Neural cell (in vitro differentiated cells): Measurements from ENCODE around the gene PCSK4. TPM values are rescaled to one million over a fixed set of nuclear protein-coding genes. Genes with fewer than 3 reads are reported as not detected.
"Not testable (repeated sequence)": the region's sequence is repeated elsewhere in the genome, so short reads cannot be mapped to it uniquely, and the experiment has no call there.

ENCODE experiments used
- H2AFZ ChIP-seq: fragments of 200-600, 300-800 bp; sonication (generic), shearing (Covaris generic); 2 replicates; pipeline ENCODE4 v1.6.0; 2014; ENCODE audit warnings: low read depth, mild to moderate bottlenecking, antibody characterized with exemption, low read length, moderate library complexity
- H3F3A ChIP-seq: fragments of 200-600 bp; shearing (Covaris generic); 2 replicates; pipeline ENCODE4 v1.6.1; 2016; ENCODE audit warnings: mild to moderate bottlenecking, moderate library complexity, mixed read lengths, antibody characterized with exemption, low read length; ENCODE audit not compliant: insufficient read depth, poor library complexity, severe bottlenecking
- H3K27ac ChIP-seq: fragments of 200-600, 300-800 bp; sonication (generic), shearing (Covaris generic); 2 replicates; pipeline ENCODE4 v1.5.1; 2014; ENCODE audit warnings: mild to moderate bottlenecking, low read length, moderate library complexity
- H3K27me3 ChIP-seq: fragments of 300-800, 200-600 bp; sonication (generic), shearing (Covaris generic); 2 replicates; pipeline ENCODE4 v1.6.0; 2014; ENCODE audit warnings: mild to moderate bottlenecking, low read depth, low read length, moderate library complexity; ENCODE audit not compliant: insufficient read depth
- H3K36me3 ChIP-seq: fragments of 300-800, 200-600 bp; sonication (generic), shearing (Covaris generic); 2 replicates; pipeline ENCODE4 v1.5.1; 2014; ENCODE audit warnings: mild to moderate bottlenecking, antibody characterized with exemption, low read length, moderate library complexity; ENCODE audit not compliant: insufficient read depth
- H3K4me2 ChIP-seq: fragments of 300-800, 200-600 bp; sonication (generic), shearing (Covaris generic); 2 replicates; pipeline ENCODE4 v1.6.0; 2014; ENCODE audit warnings: mild to moderate bottlenecking, low read length
- H3K4me3 ChIP-seq: fragments of 300-800, 200-600 bp; sonication (generic), shearing (Covaris generic); 2 replicates; pipeline ENCODE4 v1.5.1; 2014; ENCODE audit warnings: mild to moderate bottlenecking, low read length, moderate library complexity
- H3K79me2 ChIP-seq: fragments of 200-600 bp; shearing (Covaris generic); replicated peaks from 2 replicates; pipeline ENCODE4 v1.6.0; 2014; ENCODE audit warnings: mild to moderate bottlenecking, low read length, moderate library complexity; ENCODE audit not compliant: insufficient read depth
- H3K9ac ChIP-seq: fragments of 300-800, 200-600 bp; sonication (generic), shearing (Covaris generic); 2 replicates; pipeline ENCODE4 v1.6.1; 2016; ENCODE audit warnings: mild to moderate bottlenecking, low read length, mixed read lengths
- H3K9me2 ChIP-seq: fragments of 200-600 bp; shearing (Covaris generic); 2 replicates; pipeline ENCODE4 v1.6.1; 2016; ENCODE audit warnings: mild to moderate bottlenecking, low read length, mixed read lengths; ENCODE audit not compliant: insufficient read depth
- H3K9me3 ChIP-seq: fragments of 200-600, 300-800 bp; sonication (generic), shearing (Covaris generic); 2 replicates; pipeline ENCODE4 v1.6.1; 2016; ENCODE audit warnings: mild to moderate bottlenecking, mixed run types, low read length, moderate library complexity, mixed read lengths
- H4K20me1 ChIP-seq: fragments of 200-600 bp; shearing (Covaris generic); 2 replicates; pipeline ENCODE4 v1.6.1; 2016; ENCODE audit warnings: mild to moderate bottlenecking, mixed run types; ENCODE audit not compliant: insufficient read depth
- EP300 ChIP-seq: fragments of 450-650 bp; conservative IDR thresholded peaks from 2 replicates; pipeline ENCODE4 v1.6.1; 2014; ENCODE audit warnings: antibody characterized with exemption, mild to moderate bottlenecking, moderate library complexity; ENCODE audit not compliant: poor library complexity, severe bottlenecking
- EZH2 ChIP-seq: fragments of 200-600, 300-800 bp; shearing (Covaris generic), sonication (generic); IDR thresholded peaks from 2 replicates; pipeline ENCODE4 v1.6.1; 2014; ENCODE audit warnings: antibody characterized with exemption, low read length, borderline replicate concordance, mild to moderate bottlenecking; ENCODE audit not compliant: insufficient read depth, poor library complexity, severe bottlenecking
- MXI1 ChIP-seq: fragments of 450-650 bp; conservative IDR thresholded peaks from 2 replicates; pipeline ENCODE4 v1.6.1; 2014; ENCODE audit warnings: antibody characterized with exemption, mild to moderate bottlenecking; ENCODE audit not compliant: poor library complexity, severe bottlenecking
- POLR2AphosphoS5 ChIP-seq: IDR thresholded peaks from 2 replicates; pipeline ENCODE4 v1.6.1; 2012
- RAD21 ChIP-seq: fragments of 450-650 bp; conservative IDR thresholded peaks from 2 replicates; pipeline ENCODE4 v1.6.1; 2014; ENCODE audit warnings: antibody characterized with exemption, mild to moderate bottlenecking, moderate library complexity
- SMC3 ChIP-seq: fragments of 450-650 bp; conservative IDR thresholded peaks from 2 replicates; pipeline ENCODE4 v1.6.1; 2014; ENCODE audit warnings: antibody characterized with exemption, mild to moderate bottlenecking, moderate library complexity; ENCODE audit not compliant: poor library complexity
- TAF1 ChIP-seq: IDR thresholded peaks from 2 replicates; pipeline ENCODE4 v1.6.1; 2012; ENCODE audit warnings: low read depth
- polyA plus RNA-seq: library from polyadenylated mRNA; depleted of rRNA; stranded (reverse); fragments of >200 nt; gene quantifications from 2 replicates; pipeline ENCODE4 v1.2.3, GENCODE V29; 2014
- TF ChIP-seq, protein P1 (sequence below): fragments of 450-650 bp; IDR thresholded peaks from 2 replicates; pipeline ENCODE4 v1.5.1; 2014; ENCODE audit warnings: antibody characterized with exemption, mild to moderate bottlenecking, moderate library complexity; ENCODE audit not compliant: poor library complexity, severe bottlenecking
- TF ChIP-seq, protein P2 (sequence below): IDR thresholded peaks from 2 replicates; pipeline ENCODE4 v1.6.1; 2012; ENCODE audit warnings: borderline replicate concordance

Gene PCSK4
- polyA plus RNA-seq, 1 donor from 2014 or later = 11.8 TPM

- no peak overlapping the region for H3K27ac ChIP-seq
- no peak overlapping the region for H3K9ac ChIP-seq
- no peaks in the 10 kb centered on the region for H3K9me2 ChIP-seq
- H3K79me2 ChIP-seq = peaks cover 14% of the 10 kb centered on the region
- TF ChIP-seq, protein P1, sequence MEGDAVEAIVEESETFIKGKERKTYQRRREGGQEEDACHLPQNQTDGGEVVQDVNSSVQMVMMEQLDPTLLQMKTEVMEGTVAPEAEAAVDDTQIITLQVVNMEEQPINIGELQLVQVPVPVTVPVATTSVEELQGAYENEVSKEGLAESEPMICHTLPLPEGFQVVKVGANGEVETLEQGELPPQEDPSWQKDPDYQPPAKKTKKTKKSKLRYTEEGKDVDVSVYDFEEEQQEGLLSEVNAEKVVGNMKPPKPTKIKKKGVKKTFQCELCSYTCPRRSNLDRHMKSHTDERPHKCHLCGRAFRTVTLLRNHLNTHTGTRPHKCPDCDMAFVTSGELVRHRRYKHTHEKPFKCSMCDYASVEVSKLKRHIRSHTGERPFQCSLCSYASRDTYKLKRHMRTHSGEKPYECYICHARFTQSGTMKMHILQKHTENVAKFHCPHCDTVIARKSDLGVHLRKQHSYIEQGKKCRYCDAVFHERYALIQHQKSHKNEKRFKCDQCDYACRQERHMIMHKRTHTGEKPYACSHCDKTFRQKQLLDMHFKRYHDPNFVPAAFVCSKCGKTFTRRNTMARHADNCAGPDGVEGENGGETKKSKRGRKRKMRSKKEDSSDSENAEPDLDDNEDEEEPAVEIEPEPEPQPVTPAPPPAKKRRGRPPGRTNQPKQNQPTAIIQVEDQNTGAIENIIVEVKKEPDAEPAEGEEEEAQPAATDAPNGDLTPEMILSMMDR = no peak
- TF ChIP-seq TAF1 (no peak), EP300 (no peak), RAD21 (no peak), MXI1 (no peak), EZH2 (no peak), POLR2AphosphoS5 (no peak), SMC3 (no peak)
- TF ChIP-seq, protein P2, sequence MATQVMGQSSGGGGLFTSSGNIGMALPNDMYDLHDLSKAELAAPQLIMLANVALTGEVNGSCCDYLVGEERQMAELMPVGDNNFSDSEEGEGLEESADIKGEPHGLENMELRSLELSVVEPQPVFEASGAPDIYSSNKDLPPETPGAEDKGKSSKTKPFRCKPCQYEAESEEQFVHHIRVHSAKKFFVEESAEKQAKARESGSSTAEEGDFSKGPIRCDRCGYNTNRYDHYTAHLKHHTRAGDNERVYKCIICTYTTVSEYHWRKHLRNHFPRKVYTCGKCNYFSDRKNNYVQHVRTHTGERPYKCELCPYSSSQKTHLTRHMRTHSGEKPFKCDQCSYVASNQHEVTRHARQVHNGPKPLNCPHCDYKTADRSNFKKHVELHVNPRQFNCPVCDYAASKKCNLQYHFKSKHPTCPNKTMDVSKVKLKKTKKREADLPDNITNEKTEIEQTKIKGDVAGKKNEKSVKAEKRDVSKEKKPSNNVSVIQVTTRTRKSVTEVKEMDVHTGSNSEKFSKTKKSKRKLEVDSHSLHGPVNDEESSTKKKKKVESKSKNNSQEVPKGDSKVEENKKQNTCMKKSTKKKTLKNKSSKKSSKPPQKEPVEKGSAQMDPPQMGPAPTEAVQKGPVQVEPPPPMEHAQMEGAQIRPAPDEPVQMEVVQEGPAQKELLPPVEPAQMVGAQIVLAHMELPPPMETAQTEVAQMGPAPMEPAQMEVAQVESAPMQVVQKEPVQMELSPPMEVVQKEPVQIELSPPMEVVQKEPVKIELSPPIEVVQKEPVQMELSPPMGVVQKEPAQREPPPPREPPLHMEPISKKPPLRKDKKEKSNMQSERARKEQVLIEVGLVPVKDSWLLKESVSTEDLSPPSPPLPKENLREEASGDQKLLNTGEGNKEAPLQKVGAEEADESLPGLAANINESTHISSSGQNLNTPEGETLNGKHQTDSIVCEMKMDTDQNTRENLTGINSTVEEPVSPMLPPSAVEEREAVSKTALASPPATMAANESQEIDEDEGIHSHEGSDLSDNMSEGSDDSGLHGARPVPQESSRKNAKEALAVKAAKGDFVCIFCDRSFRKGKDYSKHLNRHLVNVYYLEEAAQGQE = no peak
- no peaks in the 10 kb centered on the region for H3K9me3 ChIP-seq
- H4K20me1 ChIP-seq = peaks cover 4% of the 10 kb centered on the region
- peaks cover 8% of the 10 kb centered on the region for H3F3A ChIP-seq
- H3K36me3 ChIP-seq = no peaks in the 10 kb centered on the region
- H2AFZ ChIP-seq = no peak overlapping the region
- H3K27me3 ChIP-seq = no peaks in the 10 kb centered on the region
- H3K4me2 ChIP-seq = no peak overlapping the region
- no peak overlapping the region for H3K4me3 ChIP-seq
Observed at GRCh38 chr19:1441022-1441426, 49.1 kb downstream of the PCSK4 start.

- TF ChIP-seq, protein P2 = no peak
- TF ChIP-seq MXI1 = no peak
- TF ChIP-seq POLR2AphosphoS5 = no peak
- no peak for TF ChIP-seq SMC3
- TF ChIP-seq EZH2 = no peak
- Histone ChIP-seq H3K4me2 (no peak overlapping the region), H3K27me3 (no peaks in the 10 kb centered on the region), H2AFZ (no peak overlapping the region), H4K20me1 (peaks cover 4% of the 10 kb centered on the region), H3K79me2 (peaks cover 14% of the 10 kb centered on the region), H3K9me2 (no peaks in the 10 kb centered on the region), H3K27ac (no peak overlapping the region), H3K9ac (no peak overlapping the region), H3K9me3 (no peaks in the 10 kb centered on the region), H3F3A (peaks cover 6% of the 10 kb centered on the region), H3K36me3 (no peaks in the 10 kb centered on the region), H3K4me3 (no peak overlapping the region)
Observed at GRCh38 chr19:1440418-1440801, 49.7 kb downstream of the PCSK4 start.

DNA sequence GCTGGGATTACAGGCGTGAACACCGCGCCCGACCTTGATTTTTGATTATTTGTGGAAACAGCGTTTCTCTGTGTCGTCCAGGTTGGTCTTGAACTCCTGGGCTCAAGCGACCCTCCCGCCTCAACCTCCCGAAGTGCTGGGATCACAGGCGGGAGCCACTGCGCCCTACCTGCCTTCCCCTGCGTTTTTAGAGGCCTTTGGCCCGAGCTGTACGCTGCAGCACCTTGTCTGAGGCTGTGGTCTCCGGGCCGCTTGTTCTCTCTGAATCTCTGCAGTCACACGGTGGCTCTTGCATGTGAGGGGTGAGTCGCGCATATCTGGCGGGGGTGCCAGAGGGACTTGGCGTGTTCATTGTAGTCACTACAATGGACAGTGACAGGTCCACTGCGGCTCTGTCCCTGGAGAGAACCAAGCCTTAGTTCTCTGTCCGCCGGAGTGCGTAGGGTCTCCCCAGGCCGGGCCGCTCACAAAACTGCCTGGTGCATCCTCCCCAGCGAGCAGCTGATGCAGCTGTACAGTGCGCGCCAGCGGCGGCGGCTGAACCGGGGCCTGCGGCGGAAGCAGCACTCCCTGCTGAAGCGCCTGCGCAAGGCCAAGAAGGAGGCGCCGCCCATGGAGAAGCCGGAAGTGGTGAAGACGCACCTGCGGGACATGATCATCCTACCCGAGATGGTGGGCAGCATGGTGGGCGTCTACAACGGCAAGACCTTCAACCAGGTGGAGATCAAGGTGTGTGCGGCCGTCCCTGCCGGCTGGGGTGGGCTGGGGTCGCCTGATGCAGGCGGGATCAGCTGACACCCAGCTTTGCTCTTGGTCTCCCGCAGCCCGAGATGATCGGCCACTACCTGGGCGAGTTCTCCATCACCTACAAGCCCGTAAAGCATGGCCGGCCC, 50.4 kb downstream of the PCSK4 start:
- H3K36me3 ChIP-seq, H3K27ac ChIP-seq, H4K20me1 ChIP-seq: not testable (repeated sequence)

More for the DNA sequence above, 50.4 kb downstream of the PCSK4 start:
- Histone ChIP-seq H3K79me2 (peaks cover 14% of the 10 kb centered on the region), H3K9ac (peak overlapping the region; percentile 81), H3K4me2 (peak overlapping the region; percentile 44), H3K4me3 (peak overlapping the region; percentile 96)
- H2AFZ ChIP-seq, H3F3A ChIP-seq, H3K9me2 ChIP-seq, H3K27me3 ChIP-seq, H3K9me3 ChIP-seq: not testable (repeated sequence)
